GM18505 (cell line): ENCODE data around the gene HAPLN2.

Experiments
- ATAC-seq: cut with Tn5 transposase; IDR thresholded peaks from one replicate; pipeline ENCODE4 v1.9.1; 2021; ENCODE audit not compliant: unreplicated experiment
- POLR2A ChIP-seq: IDR thresholded peaks from 4 replicates; pipeline ENCODE4 v1.6.1; 2011; ENCODE audit warnings: borderline replicate concordance; ENCODE audit not compliant: insufficient read depth, insufficient read length; ENCODE audit errors: extremely low read depth

Gene HAPLN2

DNA sequence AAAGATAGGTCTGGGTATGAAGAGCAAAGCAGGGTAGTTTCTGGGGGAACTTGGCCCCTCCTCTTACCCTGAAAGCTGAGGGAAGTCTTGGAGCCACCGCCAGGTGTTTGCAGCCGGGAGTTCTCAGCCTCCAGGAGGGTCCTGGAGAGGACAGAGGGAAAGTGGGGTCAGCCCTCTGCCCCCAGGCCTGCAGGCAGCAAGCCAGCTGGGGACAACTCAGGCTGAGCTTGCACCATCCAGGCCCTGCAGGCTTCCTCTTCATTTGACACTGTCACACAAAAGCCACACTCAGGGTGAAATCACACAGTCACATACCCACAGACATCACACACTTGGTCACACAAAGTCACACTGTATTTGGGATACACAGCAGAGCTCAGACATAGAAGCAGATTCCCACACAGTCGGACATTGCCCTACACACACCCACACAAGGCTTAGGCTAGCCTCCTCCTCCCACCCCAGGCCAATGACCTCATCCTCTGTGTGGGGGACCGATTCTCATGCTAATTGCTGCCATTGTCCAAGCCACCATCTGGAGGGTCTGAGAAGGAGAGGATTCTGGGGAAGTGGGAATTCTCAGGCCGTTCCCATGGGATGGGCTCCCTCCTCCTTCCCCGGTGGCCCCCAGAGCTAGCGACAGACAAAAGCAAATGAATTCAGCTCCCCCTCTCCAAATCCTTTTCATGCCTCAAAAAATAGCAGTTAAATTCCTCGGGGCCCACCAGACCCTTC lies 54.3 kb downstream of the HAPLN2 start:
- TF ChIP-seq POLR2A, result no peak
- no peak for ATAC-seq
